Measurements from ENCODE around the gene PLPP4.

The PLPP4 gene

DNA sequence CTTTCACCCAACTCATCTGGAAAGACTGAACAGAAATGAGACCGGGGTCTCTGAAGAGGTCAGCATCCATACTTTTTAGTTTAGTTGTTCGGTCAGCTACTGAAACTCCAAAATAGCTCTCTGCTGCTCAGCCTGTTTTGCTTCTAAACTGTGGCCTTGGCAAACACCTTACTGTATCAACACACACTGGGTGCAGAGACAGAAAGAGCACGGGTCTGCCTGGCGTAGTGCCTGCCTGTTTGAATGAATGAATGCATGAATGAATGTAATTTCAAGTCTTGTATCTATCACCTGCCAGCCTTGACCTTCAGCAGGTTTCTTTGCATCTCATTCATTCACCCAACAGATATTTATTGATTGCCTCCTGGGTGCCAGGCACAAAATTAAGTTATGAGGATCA is 98.4 kb downstream of the PLPP4 start:
- ATAC-seq (ENCODE audit: insufficient read depth, low read depth) (no peak), DNase-seq (no peak)
- H3K4me1 ChIP-seq (ENCODE audit: insufficient read depth, low read length): no peaks in the 10 kb centered on the region
- H3K4me3 ChIP-seq (ENCODE audit: low read depth in 1 of 2, low read length in 2 of 2): no peak overlapping the region
- no peak overlapping the region for H3K4me2 ChIP-seq (ENCODE audit: insufficient read depth, low read length)
- no peaks in the 10 kb centered on the region for H3K79me2 ChIP-seq (ENCODE audit: insufficient read depth, low read length)
- no peak overlapping the region for H3K9ac ChIP-seq (ENCODE audit: low read depth, low read length)
- no peak overlapping the region for H2AFZ ChIP-seq (ENCODE audit: low read depth, low read length)
- no peaks in the 10 kb centered on the region for H3K36me3 ChIP-seq (ENCODE audit: insufficient read depth, low read length)
- H4K20me1 ChIP-seq (ENCODE audit: insufficient read depth, low read length): no peaks in the 10 kb centered on the region
- peaks cover 3% of the 10 kb centered on the region for H3K9me3 ChIP-seq (ENCODE audit: insufficient read depth, low read length, severe bottlenecking)
- no peak overlapping the region for H3K27ac ChIP-seq (ENCODE audit: low read length)
- H3K27me3 ChIP-seq (ENCODE audit: insufficient read depth, low read length, poor library complexity): no peaks in the 10 kb centered on the region
- TF ChIP-seq, protein P1, sequence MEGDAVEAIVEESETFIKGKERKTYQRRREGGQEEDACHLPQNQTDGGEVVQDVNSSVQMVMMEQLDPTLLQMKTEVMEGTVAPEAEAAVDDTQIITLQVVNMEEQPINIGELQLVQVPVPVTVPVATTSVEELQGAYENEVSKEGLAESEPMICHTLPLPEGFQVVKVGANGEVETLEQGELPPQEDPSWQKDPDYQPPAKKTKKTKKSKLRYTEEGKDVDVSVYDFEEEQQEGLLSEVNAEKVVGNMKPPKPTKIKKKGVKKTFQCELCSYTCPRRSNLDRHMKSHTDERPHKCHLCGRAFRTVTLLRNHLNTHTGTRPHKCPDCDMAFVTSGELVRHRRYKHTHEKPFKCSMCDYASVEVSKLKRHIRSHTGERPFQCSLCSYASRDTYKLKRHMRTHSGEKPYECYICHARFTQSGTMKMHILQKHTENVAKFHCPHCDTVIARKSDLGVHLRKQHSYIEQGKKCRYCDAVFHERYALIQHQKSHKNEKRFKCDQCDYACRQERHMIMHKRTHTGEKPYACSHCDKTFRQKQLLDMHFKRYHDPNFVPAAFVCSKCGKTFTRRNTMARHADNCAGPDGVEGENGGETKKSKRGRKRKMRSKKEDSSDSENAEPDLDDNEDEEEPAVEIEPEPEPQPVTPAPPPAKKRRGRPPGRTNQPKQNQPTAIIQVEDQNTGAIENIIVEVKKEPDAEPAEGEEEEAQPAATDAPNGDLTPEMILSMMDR (IDR thresholded peaks at IDR 0.05; ENCODE audit: borderline replicate concordance, extremely low read depth, low read length, poor library complexity, severe bottlenecking): no peak
- no peak for TF ChIP-seq EZH2 (IDR thresholded peaks at IDR 0.05; ENCODE audit: borderline replicate concordance, low read depth, low read length, severe bottlenecking)

DNA sequence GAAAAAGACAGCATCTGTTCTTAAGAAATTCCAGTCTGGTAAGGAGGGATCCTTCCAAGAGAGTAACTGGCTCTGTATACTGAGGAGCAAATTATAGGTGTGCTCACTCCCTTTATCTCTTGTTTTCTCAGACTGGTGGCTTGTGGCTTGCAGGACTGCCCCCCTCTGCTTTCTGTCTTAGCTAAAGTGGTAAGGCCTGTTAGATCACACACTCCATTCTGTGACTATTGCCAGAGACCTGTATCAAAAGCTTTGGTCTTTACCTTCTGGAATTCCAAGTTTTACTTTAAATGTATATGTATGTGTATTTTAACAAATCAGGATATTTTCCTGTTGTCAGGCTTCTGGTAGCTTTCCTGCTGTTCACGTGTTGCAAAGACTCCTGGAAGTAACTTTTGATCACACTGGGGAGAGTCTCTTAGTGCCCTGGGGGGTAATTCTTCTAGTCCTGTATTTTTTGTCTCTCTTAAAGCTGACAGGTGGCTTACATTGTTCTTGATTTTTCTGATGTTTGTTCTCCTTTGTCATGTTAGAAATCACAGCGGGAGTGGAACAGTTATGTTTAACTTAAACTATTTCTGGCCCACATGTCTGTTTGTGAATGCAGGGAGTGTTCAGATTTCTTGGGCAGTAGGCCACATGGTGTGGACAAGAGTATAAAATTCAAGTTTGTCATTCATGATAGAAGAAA is 99.0 kb downstream of the PLPP4 start:
- Histone ChIP-seq H3K36me3 (ENCODE audit: insufficient read depth, low read length) (no peaks in the 10 kb centered on the region), H3K9ac (ENCODE audit: low read depth, low read length) (no peak overlapping the region), H3K4me1 (ENCODE audit: insufficient read depth, low read length) (no peaks in the 10 kb centered on the region), H2AFZ (ENCODE audit: low read depth, low read length) (no peak overlapping the region), H3K27ac (ENCODE audit: low read length) (no peak overlapping the region), H3K79me2 (ENCODE audit: insufficient read depth, low read length) (no peaks in the 10 kb centered on the region), H3K4me2 (ENCODE audit: insufficient read depth, low read length) (no peak overlapping the region), H3K4me3 (ENCODE audit: low read depth in 1 of 2, low read length in 2 of 2) (no peak overlapping the region), H3K27me3 (ENCODE audit: insufficient read depth, low read length, poor library complexity) (no peaks in the 10 kb centered on the region), H4K20me1 (ENCODE audit: insufficient read depth, low read length) (no peaks in the 10 kb centered on the region), H3K9me3 (ENCODE audit: insufficient read depth, low read length, severe bottlenecking) (peaks cover 3% of the 10 kb centered on the region)
- DNase-seq (no peak), ATAC-seq (ENCODE audit: insufficient read depth, low read depth) (no peak)
- TF ChIP-seq, protein P1 (IDR thresholded peaks at IDR 0.05; ENCODE audit: borderline replicate concordance, extremely low read depth, low read length, poor library complexity, severe bottlenecking): no peak
- no peak for TF ChIP-seq EZH2 (IDR thresholded peaks at IDR 0.05; ENCODE audit: borderline replicate concordance, low read depth, low read length, severe bottlenecking)

DNA sequence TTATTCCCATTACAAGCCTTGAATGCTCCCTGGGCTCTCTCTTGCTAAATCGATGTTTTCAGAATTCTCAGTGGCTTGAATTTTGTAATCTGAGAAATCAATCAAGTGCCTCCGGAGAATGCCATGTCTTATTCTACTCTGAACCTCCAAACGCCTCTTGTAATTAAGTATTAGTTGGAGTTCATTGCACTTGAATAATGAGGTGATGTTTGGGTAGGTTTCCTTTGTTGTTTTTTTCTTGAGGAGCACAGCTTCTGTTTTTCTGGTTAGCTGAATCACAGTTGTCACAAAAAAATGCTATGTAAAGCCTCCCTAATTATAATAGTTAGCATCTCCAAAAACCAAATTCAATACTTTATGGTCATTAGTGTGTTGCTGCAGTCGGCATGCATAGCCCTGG is 100.3 kb downstream of the PLPP4 start:
- Histone ChIP-seq H4K20me1 (ENCODE audit: insufficient read depth, low read length) (no peaks in the 10 kb centered on the region), H3K9me3 (ENCODE audit: insufficient read depth, low read length, severe bottlenecking) (peaks cover 3% of the 10 kb centered on the region), H2AFZ (ENCODE audit: low read depth, low read length) (no peak overlapping the region), H3K79me2 (ENCODE audit: insufficient read depth, low read length) (no peaks in the 10 kb centered on the region), H3K27ac (ENCODE audit: low read length) (no peak overlapping the region), H3K9ac (ENCODE audit: low read depth, low read length) (no peak overlapping the region), H3K36me3 (ENCODE audit: insufficient read depth, low read length) (no peaks in the 10 kb centered on the region), H3K4me3 (ENCODE audit: low read depth in 1 of 2, low read length in 2 of 2) (no peak overlapping the region), H3K27me3 (ENCODE audit: insufficient read depth, low read length, poor library complexity) (no peaks in the 10 kb centered on the region), H3K4me2 (ENCODE audit: insufficient read depth, low read length) (no peak overlapping the region), H3K4me1 (ENCODE audit: insufficient read depth, low read length) (no peaks in the 10 kb centered on the region)
- ATAC-seq (ENCODE audit: insufficient read depth, low read depth) (no peak), DNase-seq (no peak)
- TF ChIP-seq, protein P1 (IDR thresholded peaks at IDR 0.05; ENCODE audit: borderline replicate concordance, extremely low read depth, low read length, poor library complexity, severe bottlenecking): no peak
- TF ChIP-seq EZH2 (IDR thresholded peaks at IDR 0.05; ENCODE audit: borderline replicate concordance, low read depth, low read length, severe bottlenecking): no peak

Measured in DND-41 (cell line).